GM21381 (cell line): Measurements from ENCODE around the gene ADM5.
A peak's percentile ranks its signal among the peaks of the same experiment; 100 is the strongest.

Experiments used
- ATAC-seq: cut with Tn5 transposase; IDR thresholded peaks from one replicate; pipeline ENCODE4 v1.9.1; 2021; ENCODE audit warnings: mild to moderate bottlenecking, moderate library complexity; ENCODE audit not compliant: unreplicated experiment

The ADM5 gene

DNA sequence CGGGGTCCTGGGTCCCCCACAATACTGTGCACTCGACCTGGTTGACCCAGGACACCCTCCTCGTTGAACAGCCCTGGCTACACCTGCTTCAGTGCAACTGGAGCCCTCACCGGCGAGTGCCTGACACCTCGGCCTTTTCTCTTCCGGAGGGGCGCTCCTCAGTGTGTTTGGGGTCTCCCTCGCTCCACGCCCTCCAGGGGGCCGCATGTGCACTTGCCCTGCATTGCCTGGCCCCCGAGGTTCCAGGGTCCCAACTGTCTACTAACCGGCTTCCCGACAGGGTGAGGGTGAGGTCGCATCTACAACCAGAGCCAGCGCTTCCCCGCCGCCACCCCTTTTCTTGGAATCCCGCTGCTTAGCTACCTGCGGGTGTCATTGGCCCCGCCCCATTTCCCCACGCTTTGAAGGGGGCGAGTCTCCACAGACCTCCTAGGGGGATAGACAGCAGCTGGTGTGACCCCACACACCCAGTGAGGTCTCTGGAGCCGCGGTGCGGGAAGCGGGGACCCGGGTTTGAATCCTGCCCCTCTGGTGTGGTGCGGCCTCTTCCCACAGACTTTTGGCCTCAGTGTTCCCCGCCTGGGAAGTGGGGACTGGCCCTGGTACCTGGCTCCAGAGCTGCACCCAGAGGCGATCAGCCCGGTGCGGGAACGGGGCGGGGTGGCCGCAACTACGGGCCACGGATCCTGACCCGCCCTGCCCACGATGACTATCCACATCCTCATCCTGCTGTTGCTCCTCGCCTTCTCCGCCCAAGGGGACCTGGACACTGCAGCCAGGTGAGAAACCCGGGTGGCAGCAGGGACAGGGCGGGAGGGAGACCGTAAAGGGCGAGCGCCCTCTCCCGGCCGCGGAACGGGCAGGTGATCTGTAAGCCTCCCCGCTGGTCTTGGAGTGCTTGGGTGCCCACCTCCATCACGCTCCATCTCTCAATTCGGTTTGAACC, at the start of gene ADM5:
TSS of gene ADM5 (plus strand) at position 462 of the 946 bp plus-strand sequence. CDS start at position 706, 244 bp downstream.
- ATAC-seq = no peak

DNA sequence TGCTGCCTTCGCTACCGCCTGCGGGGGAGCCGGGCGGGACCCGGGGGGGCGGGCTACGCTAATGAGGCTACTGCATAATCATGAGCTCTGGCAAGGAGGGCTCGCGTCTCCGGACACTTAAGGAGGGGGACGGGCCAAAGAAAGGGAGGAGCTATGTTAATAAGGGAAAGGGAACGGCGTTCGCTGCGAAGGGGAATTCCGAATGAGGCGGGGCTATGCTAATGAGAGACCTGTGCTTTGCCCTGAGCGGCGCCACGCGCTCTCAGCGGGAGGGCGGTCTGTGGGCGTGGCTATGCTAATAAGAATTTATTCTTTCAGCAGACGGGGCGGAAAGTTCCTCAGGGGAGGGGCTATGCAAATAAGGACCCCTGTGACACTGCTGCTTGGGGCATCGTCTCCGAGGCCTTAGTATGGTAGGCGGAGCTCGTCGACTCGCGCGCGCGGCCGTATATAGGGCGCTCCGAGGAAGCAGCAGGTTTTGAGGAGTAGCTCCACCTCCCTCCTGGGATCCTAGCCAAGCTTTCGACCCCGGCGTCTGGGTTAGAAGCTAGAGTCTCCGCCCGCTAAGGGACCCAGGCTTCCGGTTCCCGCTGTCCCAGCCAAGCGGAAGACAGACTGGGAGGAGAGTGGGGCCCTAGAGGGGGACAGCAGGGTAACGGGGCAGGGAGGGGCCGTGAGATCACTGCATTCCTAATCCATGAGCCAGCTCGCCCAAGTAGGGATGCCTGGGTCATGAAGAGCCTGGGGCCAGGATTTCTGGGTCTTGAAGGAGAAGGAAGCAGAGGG, 49.1 kb upstream of the ADM5 start, which contains the start of gene RRAS:
TSS of gene RRAS (minus strand) at position 31 of the 786 bp plus-strand sequence. CDS start 45 bp downstream, outside the sequence.
- ATAC-seq = peak; percentile 49

- peak; percentile 63 for ATAC-seq
Observed at GRCh38 chr19:49641688-49642491, 47.5 kb upstream of the ADM5 start, which contains the start of gene SCAF1. Gene SCAF1 (plus strand): TSS chr19:49642209. CDS start chr19:49645027, 2,818 bp downstream.

DNA sequence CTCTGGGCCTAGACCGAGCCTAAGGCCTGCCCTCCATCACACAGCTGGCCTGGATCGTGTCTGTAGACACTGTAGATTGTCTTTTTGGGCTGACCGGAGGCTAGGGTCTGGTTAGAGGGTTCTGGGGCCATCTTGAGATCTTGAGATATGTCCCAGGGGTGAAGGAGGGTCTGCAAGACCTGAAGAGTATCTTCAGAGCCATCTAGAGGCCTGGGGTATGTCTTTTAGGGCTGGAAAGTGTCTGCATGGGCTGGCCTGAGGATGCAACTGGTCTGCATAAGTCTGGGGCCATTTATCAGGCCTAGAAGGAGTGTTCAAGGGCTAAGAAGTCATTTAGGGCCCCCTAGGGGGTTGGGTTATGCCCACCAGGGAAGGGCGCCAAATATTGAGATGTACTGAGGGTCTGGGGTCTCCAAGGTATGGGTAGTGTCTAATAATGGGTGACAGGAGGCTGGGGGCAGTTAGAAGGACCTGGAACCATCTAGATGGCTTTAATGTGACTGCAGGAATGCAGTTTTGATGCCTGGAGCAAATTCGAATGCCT, 46.8 kb upstream of the ADM5 start:
- ATAC-seq = no peak

DNA sequence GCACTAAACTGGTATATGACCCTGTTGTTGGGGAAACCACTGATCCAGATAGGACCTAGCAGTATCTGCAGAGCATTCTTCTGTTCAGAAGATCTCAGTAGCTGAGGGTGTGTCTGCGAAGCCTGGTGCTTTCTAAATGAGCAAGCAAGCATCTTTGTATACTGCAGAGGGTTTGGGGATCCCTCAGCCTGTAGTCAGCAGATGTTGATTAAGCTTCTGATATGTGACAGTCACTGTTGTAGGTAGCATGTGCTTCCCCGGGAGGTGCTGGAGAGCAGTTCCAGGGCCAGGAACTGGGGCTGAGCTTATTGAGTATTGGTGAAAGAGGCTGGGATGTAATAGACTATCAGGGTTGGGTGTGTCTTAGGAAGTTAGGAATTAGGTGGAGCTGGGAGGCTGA, 45.9 kb upstream of the ADM5 start:
- ATAC-seq = no peak

GRCh38 chr19:49645592-49645991, 43.8 kb upstream of the ADM5 start:
- no peak for ATAC-seq

- no peak for ATAC-seq
Observed at GRCh38 chr19:49645995-49646394, 43.4 kb upstream of the ADM5 start.

- ATAC-seq = no peak
Observed at GRCh38 chr19:49646586-49646985, 42.8 kb upstream of the ADM5 start.

DNA sequence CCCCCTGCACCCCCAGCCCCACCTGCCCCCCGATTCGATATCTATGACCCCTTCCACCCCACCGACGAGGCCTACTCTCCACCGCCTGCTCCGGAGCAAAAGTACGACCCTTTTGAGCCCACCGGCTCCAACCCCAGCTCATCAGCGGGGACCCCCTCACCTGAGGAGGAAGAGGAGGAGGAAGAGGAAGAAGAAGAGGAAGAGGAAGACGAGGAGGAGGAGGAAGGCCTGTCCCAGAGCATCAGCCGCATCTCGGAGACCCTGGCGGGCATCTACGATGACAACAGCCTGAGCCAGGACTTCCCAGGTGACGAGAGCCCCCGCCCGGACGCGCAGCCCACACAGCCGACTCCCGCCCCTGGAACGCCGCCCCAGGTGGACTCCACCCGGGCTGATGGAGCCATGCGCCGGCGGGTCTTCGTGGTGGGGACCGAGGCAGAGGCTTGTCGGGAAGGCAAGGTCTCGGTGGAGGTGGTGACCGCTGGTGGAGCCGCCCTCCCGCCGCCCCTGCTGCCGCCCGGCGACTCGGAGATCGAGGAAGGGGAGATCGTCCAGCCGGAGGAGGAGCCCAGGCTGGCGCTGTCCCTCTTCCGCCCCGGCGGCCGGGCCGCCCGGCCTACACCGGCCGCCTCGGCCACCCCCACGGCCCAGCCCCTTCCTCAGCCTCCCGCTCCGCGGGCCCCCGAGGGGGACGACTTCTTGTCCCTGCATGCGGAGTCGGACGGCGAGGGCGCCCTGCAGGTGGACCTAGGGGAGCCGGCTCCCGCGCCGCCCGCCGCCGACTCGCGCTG, 38.2 kb upstream of the ADM5 start:
- ATAC-seq = no peak

- no peak for ATAC-seq
Observed at GRCh38 chr19:49651820-49652550, 37.4 kb upstream of the ADM5 start.

- ATAC-seq = no peak
Observed at GRCh38 chr19:49652551-49653465, 36.6 kb upstream of the ADM5 start.

GRCh38 chr19:49653466-49653806, 36.0 kb upstream of the ADM5 start:
- no peak for ATAC-seq

DNA sequence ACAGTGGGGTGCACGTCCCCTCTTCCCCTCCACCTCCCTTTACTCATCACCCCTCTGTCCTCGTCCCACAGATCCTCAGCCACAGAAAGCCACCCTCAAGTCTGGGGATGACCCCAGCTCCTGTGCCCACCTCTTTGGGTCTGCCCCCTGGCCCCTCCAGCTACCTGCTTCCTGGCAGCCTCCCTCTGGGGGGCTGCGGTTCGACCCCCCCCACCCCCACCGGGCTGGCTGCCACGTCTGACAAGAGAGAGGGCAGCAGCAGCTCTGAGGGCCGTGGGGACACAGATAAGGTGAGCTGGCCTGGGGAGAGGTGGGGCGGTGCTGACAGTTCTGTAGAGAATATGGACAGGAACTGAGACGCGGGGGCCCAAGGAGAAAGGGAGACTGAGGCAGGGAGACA, 34.8 kb upstream of the ADM5 start:
- no peak for ATAC-seq

GRCh38 chr19:49655570-49656455, 33.6 kb upstream of the ADM5 start:
- ATAC-seq = no peak

DNA sequence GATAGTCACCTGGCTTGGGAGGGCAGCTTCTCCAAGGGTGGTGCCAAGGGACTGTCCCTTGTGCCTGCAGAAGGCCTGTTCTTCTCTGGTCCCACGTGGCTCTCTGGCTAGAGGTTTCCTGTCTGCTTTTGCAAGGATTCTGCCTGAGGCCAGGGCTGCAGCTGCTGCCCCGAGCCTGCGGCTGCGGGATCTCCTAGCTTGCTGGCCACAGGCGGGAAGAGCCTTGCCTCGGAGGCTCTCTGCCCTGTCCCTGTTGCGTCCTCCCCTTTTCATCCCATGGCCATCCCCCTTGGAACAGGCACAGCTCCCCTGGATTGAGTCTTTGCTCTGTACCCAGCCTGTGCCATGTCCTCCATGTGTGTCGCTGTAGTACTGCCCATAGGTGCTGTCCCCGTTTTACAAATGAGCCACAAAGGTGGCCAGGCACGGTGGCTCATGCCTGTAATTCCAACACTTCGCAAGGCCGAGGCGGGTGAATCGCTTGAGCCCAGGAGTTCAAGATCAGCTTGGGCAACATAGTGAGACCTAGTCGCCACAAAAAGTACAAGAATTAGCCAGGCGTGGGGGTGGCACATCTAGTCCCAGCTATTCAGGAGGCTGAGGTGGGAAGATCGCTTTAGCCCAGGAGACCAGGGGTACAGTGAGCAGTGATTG, 32.8 kb upstream of the ADM5 start:
- no peak for ATAC-seq

- ATAC-seq = no peak
Observed at GRCh38 chr19:49657493-49658138, 31.8 kb upstream of the ADM5 start.
